ENCODE results near the gene ASTN2.

The ASTN2 gene

DNA sequence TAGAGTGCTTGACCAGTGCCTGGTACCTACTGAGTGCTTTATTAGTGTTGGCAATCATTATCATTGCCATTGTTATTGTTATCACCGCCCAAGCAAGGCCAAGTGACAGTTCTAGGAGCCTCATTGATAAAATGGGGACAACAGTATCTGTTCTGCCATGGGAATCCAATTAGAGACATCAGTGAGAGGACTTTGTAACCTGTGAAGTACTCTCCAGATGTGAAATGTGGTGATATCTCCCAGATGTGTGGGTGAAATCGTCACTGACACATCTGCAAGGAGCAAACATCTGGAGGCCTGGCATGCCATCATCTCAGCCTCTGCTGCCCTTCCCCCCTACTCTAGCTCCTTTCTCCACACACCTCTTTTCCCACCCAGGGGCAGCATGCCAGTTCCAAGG, 1000.5 kb downstream of the ASTN2 start:
- DNase-seq (ENCODE audit: low read depth), result no peak

DNA sequence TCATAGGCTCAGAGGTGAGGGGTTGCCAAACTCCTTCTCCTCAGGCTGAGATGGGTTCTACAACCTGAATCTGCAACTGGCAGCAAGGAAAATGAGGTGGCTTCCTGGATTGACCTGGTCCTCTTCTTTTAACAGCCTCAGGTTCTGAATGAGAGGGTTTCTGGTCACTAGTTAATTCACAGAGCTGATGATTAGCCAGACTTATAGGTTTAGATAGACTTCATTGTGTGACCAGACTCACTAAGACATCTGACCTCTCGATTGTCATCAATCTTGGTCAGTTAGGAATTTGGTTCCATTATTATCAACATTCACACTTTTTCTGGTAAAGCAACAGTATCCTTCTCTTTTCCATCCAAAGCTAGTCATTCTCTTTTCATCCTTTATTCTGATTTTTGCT, 1003.4 kb downstream of the ASTN2 start:
- no peak for DNase-seq (ENCODE audit: low read depth)

DNA sequence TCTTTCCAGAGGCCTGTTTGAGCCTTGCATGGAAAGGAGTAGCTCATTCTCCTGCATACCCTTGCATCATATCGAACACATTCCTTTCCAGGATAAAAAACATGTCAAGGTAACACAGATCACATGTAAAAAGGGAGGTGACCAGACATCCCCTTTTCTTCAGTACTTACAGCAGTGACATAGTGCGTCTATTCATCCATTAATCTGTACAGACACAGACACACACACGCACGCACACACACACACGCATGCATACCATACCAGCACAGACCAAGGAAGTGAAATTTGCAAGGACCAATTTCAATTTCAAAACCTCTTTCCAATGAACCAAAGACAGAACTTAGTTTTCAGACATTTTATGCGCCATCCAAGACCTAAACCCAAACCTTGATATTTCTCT, 1005.2 kb downstream of the ASTN2 start:
- DNase-seq (ENCODE audit: low read depth), result no peak

DNA sequence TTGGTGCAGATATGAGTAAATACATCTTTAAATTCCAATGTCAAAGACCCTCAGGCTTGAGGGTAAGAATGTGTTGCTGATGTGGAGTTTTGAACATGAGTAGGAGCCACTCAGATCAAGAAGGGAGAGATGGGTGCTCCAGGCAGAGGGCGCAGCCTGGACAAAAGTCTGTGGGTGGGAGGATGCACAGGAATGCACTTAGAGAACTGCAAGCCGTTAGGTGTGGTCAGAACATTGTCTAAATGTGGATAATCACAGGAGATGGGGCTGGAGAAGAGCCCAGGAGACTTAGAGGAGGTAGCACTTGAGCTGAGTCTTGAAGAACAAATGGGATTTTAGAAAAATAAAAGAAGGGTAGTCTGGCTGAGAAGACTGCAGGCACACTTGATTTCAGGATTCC, 1005.7 kb downstream of the ASTN2 start:
- no peak for DNase-seq (ENCODE audit: low read depth)

DNA sequence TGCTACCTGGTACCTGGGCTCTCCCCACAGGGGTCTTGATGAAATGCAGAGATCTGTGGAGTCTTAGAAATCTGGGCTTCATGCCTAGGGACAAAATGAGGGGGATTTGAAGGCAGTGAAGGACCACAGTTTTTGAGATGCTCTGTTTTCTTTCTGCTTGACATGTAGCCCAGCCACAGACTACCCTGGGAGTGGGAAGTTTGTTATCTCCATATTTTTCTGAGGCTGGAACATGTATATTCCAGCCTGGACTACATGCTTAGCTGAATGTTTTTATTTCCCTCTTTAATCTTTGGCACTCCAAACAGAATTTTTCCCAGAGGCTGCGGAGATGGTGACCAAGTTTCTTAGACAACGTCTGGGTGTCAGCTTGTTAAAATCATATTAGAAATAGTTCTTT, 1008.4 kb downstream of the ASTN2 start:
- DNase-seq (ENCODE audit: low read depth), result no peak

DNA sequence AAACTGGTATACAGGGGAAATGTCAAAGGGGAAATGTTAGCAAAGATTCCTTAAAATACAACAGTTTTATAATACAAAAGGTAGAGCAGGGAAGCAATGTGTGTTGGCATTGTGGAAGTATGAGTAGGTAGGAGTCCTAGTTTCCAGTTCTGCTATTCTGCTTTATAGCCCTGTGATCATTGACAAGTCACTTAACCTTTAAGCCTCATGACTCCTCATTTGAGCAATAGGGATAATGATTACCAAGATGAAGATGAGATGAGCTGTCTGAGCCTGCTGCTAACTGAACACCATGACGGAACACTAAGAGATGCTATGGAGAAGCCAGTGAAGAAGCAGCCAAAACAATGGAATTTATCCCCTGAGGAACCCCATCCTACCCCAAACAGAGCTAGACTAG, 1009.5 kb downstream of the ASTN2 start:
- DNase-seq (ENCODE audit: low read depth), result no peak

DNA sequence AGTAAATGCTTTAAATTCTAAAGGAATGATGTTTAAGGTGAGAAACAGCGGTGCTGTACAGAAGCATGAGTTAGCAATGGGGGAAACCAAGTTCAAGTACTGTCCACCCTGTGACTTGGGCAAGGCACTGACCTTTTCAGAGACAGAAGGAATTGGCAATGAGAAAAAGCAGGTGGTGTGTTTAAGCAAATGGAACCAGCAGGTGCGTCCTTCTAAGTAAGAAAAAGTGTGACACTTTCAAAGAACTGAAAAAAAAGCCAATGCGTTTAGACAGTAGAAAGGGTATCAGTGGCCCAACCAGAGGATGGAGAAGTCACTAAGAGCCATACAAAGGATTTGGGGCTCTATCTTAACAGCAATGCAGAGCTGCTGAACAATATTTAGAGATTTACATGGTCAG, 1010.6 kb downstream of the ASTN2 start:
- DNase-seq (ENCODE audit: low read depth), result no peak

DNA sequence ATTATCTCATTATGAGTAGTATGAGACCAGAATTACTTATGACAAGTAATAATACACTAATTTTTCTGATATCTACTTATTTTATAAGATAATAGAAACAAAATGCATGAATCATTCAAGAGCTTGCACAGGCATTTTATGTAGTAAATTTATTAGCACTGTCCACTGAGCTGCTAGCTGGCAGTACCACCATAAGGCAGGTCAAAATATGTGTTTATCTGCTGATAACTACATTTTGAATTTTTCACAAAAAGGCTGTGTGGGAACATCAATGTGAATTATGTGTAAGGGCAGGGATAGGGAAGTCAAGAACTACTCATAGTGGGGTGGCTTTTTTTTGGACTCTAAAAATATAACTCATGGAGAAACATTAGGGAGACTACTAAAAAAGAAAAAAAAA, 1011.7 kb downstream of the ASTN2 start:
- no peak for DNase-seq (ENCODE audit: low read depth)

DNA sequence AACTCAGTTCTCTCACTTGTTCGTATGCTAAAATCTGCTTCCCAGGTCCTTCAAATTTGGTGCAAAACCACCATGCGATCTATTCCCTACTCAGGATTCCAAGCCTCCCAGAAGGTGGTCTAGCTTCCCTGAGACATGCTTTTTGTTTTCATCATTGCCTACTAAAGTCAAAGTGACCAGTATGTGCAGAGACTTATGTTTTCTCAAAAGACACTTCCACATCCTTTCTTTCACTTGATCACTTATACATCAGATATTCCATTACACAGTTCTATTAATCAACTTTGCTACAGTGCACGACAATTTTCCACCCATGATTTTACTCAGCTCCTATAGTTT, 1019.2 kb downstream of the ASTN2 start:
- no peak for DNase-seq (ENCODE audit: low read depth)

DNA sequence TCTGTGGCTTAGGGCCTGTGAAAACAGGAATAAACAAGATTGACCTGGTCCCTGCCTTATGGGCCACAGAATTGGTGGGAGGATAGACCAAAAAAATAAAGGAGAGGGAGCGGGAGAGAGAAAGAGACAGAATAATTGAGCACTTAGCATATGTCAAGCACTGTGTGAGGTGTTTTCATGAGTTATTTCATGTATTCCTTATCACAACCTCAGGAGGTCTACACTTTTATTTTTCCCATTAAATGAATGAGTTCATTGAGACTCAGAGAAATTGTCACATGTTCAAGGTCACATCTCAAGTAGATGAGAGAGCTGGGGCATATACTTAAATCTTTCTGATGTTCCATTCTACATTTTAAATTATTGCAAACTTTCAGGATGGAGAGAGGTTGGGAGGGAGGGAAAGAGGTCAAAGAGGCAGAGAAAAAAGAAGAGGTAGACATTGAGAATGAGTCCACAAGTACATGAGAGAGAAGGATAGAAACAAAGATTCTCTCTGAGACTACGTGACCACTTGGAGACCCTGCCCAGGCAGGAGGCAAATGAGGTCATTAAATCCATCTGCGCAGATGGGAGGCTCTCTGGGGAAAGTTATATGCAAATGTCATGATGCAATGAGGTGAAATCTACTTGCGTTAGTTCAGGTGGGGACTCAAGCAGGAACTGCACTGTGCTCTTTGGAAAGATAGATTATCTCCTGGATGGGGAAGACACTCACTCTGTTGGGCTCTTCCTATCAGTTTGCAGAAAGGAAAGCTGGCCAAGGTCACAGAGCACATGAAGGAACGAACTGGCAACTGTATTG, 1019.8 kb downstream of the ASTN2 start:
- no peak for DNase-seq (ENCODE audit: low read depth)

DNA sequence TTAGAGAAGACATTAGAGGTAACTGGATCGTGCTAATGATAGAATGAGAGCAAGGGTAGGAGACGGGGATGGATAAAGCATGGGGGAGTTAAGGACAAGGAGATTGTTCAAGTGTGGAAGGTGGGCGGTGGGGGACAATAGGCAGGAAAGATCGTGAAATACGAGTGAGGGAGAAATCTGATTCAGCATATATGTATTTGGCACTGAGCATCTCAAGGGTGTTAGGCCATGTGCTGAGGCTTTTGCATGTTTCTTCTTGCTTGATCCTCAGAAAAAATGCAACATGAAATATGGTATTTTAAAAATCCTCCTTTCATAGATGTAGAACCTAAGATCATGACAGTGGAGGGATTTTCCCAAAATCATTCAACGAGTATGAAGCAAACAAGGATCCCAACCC, 1020.8 kb downstream of the ASTN2 start:
- no peak for DNase-seq (ENCODE audit: low read depth)

DNA sequence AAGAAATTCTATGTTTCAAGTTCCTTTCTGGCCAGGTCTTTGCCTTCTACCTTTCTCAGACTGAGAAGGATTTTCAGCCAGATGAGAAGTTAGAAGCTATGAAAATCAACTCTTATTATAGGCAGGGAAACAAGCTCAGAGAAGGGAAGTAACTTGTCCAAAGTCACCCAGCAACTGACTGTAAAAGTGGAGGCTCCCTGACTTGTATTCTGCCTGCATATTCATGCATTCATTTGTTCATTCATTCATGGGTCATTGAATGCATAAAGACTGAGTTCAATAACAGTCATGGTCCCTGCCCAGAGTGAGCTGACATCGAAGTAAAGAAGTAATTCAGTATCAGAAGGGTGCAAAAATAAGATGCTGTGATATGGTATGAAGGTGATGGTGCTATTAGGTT, 1021.7 kb downstream of the ASTN2 start:
- DNase-seq (ENCODE audit: low read depth), result no peak

DNA sequence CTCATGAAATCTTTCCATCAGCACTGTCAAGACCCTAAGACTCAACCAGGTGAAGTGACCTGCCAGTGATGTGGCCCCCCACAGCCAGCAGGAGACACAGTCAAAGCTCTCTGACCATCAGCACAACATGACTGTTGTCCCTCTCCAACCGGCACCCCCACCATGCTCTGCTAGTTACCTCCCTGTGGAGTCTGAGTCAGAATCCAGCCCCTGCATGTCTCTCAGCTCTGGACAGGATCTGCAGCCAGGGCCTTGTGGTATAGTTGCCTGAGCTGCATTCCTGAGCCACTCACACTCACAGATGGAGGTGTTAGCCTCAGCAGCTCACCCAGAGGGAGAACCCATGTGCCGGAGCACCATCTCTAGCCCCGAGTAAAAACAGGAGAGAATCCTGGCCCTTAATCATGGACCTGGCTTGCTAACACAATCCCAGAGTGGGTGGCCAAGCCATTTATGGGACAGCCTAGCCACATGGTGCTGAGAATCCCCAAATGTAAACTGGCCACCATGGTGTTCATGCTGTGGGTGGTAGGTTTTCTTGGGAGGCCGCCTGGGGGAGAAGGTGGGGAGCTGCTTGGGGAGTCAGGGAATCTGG, 1023.5 kb downstream of the ASTN2 start:
- no peak for DNase-seq (ENCODE audit: low read depth)

DNA sequence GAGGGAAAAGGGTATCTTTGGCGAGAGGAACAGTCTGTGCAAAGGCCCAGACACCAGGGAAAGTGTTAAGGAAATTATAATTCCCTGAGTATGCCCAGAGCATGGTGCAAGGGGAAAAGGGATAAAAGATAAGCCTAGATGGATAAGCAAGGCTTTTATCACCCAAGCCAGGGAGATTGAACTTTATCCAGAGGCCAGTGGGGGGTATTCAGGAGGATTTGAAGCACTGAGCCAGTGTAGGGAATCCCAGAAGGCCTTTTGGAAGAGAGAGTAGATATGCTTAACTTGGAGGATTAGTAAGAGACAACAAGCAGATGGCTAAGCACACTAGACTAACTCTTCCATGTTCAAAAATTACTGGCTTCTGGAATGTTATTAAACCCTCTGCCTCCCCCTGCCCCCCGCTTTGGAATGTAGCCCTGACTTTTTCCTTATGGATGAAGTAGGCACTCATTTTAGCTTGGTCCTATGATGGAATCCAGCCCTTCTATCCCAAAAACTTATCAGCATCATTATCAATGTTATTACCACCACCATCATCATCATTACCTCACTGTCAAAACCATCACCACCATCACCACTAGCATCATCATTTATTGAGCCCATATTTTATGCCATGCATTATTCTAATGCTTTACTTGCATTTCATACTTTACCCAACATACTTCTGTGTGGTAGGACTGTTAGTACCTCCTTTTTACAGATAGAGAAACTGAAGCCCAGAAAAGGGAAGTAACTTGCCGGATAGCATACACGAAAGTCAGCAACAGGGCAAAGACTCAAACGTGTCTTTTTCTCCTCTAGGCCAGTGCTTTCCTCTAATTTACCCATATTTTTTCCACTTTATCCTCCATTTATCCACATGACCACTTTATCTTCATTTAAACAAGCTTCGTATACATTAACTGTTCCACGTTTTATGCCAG, 1024.3 kb downstream of the ASTN2 start:
- no peak for DNase-seq (ENCODE audit: low read depth)

DNA sequence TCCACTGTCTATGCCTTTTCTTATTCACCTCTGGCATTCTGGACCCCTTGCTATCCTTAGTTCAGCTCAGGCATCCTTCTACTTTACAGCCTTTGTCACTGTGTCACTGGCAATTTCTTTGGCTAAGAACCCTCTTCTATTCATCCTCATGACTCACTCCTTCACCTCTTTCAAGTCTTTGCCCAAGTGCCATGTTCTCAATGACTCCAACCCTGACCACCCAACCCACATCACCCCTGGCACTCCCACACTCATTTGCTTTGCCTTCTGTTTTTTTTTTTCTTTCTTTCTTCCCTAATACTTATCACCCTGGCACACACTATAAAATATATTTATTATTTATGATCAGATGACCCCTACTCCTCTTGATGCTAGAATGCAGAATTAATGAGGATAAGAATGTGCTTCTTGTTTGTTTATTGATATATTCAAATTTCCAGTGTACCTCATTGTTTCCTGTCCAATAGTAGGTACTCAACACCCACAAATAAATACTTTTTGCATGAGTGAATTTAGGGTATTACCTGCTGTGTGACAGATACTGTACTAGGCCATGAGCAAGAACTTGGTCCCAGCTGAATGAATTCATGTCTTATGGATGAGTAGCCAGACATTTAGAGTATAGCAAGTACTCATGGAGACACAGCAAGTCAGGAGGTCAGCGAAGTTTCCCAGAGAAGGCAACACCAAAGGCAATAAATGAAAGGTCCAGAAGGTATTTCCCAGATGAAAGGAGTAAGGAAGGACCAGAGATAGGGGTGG, 1025.1 kb downstream of the ASTN2 start:
- no peak for DNase-seq (ENCODE audit: low read depth)

DNA sequence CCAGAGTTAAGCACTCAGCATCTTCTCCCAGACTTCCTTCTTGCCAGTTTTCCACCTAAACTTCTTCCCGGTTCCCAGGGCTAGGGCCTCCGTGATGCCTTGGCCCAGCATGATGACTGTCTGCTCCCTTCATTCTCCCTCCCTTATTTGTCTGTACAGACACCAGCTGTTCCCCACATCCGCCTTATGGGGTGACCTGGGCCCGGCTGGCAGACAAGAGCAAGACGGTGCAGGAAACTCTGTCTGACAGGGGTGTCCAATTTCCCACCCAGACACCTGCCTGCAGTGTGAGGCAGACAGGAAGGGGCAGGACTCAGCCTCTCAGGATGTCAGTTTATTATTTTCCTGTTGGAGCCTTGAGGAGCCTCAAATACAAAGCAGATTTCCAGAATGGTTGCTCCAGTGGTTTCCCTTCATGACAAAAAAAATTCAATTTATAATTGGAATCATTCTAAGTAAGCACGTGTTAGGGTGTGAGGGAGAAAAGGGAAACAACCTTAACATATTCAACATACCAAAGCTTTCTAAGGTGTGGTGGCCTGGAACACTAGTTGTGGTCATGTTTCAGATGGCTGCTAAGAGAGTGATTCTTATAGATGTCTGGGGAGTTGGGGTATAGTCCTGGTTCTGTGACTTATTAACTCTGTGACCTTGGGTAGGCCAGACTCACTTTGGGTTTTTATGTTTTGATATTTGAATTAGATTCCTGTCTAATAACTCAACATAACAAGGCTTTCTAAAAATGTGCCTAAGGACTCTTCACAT, 1026.7 kb downstream of the ASTN2 start:
- no peak for DNase-seq (ENCODE audit: low read depth)

DNA sequence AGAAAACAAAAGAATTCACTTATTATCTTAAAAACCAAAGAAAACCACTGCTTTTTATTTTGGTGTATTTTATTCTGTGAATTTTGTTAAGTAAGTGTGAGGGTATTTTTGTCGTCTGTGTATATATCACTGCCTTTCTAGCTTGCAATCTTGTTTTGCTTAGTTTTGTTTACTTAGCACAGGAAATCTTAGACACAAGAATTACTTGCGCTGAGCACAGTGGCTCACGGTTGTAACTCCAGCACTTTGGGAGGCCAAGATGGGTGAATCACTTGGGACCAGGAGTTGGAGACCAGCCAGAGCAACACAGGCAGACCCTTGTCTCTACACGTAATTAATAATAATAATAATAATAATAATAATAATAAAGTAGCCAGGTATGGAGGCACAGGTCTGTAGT, 1030.9 kb downstream of the ASTN2 start:
- no peak for DNase-seq (ENCODE audit: low read depth)

DNA sequence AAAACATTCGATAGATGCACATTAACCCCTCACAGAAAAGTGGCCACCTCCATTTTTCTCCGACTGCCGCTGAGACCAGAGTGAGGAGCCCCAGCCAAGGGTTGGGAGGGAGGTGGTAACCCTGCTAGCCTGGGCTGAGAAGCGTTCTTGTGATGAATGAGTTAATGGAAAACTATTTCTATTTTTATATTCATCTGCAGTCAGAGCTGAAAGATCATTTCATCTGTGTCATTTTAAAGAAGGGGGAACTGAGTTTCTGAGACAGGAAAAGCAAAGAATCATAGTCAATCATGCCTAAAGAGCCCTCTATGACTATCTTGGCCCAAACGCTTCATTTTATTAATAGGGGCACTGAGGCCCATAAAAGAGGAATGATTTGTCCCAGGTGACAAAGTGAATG, 1031.7 kb downstream of the ASTN2 start:
- no peak for DNase-seq (ENCODE audit: low read depth)

DNA sequence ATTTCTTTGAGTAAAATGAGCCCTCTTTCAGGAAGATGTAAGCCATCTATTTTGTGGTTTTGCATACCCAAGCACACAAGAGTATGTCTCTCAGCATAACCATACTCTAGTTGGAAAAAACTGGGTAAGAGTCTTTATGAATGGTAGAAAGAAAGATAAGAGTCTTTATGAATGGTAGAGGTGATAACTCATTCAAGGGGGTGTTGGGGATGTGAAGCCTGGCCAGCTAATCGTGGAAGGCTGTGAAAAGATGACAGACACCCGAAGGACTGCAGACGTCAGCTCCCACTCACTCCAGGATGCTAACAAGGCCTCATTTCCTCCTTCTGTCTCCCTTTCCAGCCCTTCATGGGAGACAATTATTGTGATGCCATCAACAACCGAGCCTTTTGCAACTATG, 1032.8 kb downstream of the ASTN2 start:
- no peak for DNase-seq (ENCODE audit: low read depth)

DNA sequence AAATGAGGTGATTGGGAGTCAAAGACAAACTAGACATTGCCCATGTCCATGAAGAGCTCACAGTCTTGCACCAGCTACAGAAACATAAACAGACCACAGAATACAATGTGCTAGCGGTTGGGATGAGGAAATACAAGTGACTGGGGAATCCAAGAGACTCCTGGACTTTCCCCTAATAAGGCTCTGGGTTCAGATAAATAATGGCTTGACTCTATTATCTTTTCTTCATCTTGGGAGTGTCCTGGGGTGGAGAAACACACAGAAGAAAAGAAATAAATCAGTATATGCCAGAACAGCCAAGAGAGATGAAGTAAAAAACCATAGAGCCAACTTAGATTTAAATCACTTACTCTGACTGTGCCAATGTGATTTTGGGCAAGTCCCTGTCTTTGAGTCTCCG, 1033.5 kb downstream of the ASTN2 start:
- DNase-seq (ENCODE audit: low read depth), result no peak

DNA sequence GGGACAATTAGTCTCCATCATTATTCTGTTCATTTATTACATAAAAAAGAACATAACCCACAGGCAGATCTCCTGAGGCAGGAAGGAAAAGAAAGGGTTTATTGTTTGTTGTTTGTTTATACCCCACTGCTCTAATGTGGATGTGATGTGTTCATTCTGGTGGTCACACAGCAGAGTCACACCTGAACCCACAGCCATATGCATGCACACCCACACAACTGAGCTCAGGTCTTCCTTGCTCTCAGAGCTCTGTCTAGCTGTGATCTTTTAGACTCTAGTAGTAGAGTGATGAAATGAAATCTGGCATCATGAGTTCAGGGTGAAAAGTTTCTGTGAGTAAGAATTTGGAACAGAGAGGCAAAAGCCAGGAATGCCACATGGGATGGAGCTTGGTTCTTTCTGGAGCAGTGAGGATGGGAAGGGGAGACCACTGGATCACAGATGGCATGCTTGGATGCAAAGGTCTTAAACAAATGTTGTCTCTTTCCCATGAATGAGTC, 1034.3 kb downstream of the ASTN2 start:
- no peak for DNase-seq (ENCODE audit: low read depth)

Measured in activated T-cell treated with anti-CD3 and anti-CD28 coated beads for 48 hours (primary cell).